Fibroblast of villous mesenchyme (primary cell): Measurements from ENCODE around the gene NFKBIE. TPM values are rescaled to one million over a fixed set of nuclear protein-coding genes. Genes with fewer than 3 reads are reported as not detected.
A peak's percentile ranks its signal among the peaks of the same experiment; 100 is the strongest.

Experiments used
- DNase-seq: peaks from one replicate; pipeline ENCODE4 v3.0.0-alpha.2; 2010; ENCODE audit warnings: low read depth
- H3K4me3 ChIP-seq: 2 replicates; pipeline ENCODE4 v1.5.1; 2011; ENCODE audit warnings: low read depth, mild to moderate bottlenecking, low read length
- total RNA-seq: library from RNA; depleted of rRNA; stranded (reverse); fragments of >200 nt; gene quantifications from 2 replicates; pipeline ENCODE4 v1.2.3, GENCODE V29; 2012
- TF ChIP-seq, protein P1 (sequence below): IDR thresholded peaks from 2 replicates; pipeline ENCODE4 v1.5.1; 2012; ENCODE audit warnings: low read depth, mild to moderate bottlenecking, low read length; ENCODE audit not compliant: insufficient read depth

Gene NFKBIE
- total RNA-seq, 1 donor: 17.7 TPM

DNA sequence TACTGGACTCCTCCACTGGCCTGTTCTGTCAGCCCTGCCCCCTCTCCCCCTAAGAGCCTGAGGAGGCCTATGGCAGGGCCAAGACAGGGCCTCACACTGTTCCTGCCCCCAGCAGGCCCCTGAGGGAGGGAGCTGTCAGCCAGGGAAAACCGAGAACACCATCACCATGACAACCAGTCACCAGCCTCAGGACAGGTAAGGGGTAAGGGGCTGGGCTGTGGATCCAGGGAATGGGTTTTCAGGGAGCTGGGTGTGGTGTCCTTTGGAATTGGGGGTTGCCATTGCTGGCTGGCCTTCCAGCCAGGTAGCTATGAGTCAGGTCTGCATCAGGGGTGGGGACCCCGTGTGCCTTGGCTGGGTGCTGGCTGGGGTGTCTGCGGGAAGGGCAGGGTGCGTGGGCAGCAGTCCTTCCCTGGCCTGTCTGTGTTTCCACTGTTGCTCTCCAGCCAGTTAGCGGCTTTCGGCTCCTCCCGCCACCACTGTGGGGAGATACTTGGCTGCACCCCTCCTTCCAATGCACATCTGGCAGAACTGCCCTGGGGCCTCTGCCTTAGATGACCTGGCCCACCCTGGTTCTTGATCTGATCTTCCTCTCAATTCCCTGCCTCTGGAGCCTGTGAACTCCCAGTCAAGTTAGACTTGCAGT, 38.1 kb downstream of the NFKBIE start:
- DNase-seq: no peak
- H3K4me3 ChIP-seq: no peak overlapping the region
- TF ChIP-seq, protein P1, sequence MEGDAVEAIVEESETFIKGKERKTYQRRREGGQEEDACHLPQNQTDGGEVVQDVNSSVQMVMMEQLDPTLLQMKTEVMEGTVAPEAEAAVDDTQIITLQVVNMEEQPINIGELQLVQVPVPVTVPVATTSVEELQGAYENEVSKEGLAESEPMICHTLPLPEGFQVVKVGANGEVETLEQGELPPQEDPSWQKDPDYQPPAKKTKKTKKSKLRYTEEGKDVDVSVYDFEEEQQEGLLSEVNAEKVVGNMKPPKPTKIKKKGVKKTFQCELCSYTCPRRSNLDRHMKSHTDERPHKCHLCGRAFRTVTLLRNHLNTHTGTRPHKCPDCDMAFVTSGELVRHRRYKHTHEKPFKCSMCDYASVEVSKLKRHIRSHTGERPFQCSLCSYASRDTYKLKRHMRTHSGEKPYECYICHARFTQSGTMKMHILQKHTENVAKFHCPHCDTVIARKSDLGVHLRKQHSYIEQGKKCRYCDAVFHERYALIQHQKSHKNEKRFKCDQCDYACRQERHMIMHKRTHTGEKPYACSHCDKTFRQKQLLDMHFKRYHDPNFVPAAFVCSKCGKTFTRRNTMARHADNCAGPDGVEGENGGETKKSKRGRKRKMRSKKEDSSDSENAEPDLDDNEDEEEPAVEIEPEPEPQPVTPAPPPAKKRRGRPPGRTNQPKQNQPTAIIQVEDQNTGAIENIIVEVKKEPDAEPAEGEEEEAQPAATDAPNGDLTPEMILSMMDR: no peak

DNA sequence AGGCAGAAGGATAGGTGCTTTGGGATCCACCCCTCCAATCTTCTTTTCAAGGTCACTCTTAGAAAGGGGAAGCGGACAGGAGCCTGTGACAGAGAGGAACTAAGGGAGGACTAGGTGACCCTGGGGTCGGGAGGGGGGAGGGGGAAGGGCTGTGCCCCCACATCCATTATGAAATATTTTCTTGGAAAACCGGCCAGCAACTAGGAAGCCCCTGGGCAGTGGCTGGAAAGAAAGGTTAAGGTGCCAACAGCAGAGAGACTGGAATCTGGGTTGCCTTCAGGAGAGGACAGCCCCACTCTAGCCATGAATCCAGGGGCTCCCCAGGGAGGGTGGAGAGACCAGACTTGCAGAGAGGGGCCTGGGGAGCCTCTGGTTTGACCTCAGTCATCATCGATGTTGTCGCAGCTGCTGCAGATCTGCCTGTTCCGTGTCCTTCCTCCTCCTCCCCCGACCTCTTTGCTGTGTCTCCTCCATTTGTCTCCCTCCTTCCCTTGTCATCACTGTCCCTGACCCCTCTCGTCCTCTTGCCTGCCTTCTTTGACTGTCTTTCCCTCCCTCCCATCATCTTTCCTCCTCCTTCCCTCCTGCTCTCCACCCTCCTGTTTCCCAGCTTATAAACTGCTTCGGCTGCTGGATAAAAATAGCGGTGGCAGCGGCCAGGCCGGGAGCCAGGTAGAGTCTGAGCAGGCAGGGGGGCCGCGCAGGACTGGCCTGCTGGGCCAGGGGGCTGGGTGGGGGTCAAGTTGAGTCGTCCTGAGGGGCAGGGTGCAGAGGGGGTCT, 38.8 kb downstream of the NFKBIE start:
- TF ChIP-seq, protein P1: no peak
- no peak overlapping the region for H3K4me3 ChIP-seq
- DNase-seq: no peak

DNA sequence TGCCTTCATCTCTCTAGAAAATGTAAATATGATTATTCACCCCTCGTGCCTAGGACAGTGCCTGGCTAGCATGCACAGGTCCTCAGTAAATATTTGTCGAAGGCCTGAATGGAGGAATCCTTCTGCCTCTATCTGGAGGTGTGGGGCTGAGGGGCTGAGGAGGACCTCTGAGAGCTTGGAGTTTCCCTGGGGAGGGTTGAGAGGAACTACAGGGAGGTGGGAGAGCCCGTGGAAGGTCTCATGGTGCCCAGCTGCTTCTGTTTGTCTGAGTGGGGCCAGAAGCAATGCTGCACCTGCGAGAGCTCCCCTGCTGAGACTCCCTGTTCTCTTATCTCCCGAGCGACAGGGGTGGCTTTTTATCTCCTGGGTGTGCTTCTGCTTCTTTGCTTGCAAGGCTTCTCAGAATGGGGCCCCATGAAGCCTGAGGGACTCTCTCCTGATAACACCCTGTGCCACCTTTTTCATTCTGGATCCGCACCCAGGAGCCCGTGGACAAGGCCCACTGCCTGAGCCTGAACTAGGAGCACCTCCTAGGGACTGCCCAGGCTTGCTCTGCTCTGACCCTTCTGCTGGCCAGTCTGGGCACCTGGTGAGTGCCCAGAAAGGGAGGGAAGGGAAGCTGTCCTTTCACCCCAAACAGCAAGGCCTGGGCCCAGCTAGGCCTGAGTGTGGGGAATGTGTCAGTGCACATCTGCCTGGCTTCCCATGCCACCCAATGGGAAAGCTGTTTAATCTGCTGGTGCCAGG, 39.6 kb downstream of the NFKBIE start:
- no peak overlapping the region for H3K4me3 ChIP-seq
- TF ChIP-seq, protein P1: no peak
- no peak for DNase-seq

DNA sequence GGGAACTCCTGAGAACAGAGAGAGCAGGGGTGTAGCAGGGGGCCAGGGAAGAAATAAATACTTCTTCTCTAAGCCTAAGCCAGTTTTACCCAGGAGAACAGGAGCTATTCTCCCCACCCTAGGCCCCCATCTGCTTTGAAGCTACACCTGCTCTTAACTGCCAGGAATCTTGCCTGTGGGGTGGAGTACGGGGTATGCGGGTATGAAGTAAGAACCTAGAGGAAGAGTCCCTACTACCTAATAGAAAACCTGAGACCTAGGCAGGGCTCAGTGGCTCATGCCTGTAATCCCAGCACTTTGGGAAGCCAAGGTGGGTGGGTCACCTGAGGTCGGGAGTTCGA, 40.4 kb downstream of the NFKBIE start:
- no peak for DNase-seq
- H3K4me3 ChIP-seq: no peak overlapping the region
- TF ChIP-seq, protein P1: no peak

DNA sequence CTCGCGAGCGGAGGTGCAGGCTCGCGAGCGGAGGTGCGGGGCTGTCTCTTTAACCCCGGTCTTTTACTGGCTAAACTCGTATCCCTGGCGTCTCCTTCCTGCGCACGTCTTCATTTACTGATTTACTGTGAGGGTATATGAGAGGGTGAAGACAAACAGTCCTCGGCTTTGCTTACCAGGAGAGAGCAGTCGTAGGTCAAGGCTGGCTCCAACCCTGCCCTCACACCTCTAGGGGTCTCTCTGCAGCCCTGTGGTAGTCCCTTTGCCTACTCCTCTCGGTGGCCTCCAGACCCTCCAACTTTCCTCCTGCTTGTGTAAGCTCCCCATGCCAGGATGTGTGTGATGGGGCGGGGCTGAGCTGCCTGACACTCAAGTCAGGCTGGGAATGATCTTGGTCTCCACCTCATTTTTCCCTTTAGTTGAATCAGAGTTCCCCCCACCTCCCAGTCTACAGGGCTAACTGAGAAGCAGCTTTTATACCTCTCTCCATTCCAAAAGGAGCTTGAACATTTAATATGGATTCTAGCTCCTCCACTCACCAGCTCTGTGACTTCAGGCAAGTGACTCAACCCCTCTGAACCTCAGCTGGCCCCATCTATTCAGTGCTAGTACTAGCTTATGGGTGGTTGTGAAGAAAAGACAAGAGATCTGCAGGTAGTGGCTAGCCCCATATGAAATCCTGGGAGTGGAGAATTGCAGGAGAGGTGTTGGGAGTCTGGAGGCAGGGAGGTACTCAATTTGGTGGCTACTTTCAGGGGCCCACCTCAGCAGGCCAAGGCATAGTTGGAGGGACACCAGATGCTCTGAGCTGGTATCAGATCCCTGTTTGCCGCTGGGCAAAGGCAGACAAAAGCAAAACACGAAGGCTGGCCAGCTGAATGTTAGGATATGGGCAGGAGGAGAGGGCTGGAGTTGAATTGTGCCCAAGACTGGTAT, 41.1 kb downstream of the NFKBIE start:
- TF ChIP-seq, protein P1: no peak
- no peak for DNase-seq
- peak overlapping the region; percentile 61 for H3K4me3 ChIP-seq

DNA sequence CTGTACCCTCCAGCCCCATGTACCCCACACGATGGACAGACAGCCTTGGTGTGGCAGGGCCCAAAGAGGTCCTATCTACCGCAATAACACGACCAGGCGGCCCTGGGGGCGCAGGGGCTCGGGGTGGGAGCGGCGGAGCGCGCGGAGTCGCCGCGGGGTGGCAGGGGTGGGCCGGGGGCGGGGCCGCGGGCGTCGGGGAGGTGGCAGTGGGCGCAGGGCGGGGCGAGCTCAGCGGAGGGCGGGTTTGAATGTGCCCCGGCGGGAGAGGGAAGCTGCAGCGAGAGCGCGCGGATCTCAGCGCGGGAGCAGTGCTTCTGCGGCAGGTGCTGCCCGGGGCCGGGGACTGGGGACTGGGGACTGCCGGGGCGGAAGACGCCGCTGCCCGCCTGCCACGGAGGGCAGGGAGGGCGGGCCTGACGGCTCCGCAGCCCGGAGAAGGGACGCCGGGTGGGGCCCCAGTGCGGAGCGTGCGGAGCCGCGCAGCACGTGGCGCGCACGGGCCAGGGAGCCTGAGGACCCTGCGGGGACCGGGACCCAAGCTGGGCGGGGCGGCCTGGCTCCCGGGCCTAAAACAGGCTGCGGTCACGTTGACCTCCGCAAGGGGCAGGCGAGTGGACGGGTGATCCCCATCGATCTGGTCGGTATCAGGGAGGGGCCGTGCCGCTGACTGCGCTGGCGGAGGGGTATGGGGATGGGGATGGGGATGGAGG, 41.9 kb downstream of the NFKBIE start, which contains the start of gene SLC29A1:
Gene SLC29A1, plus strand, starts transcription at position 277 of the 710 bp plus-strand sequence. CDS start 3,719 bp downstream, outside the sequence.
- TF ChIP-seq, protein P1: peak; percentile 10
- peak; percentile 49 for DNase-seq
- peak within 1 kb of the TSS; percentile 61 for H3K4me3 ChIP-seq
